H1 (cell line): ENCODE results near the gene BCAS3. TPM values are rescaled to one million over a fixed set of nuclear protein-coding genes. Genes with fewer than 3 reads are reported as not detected.

Source experiments
- CTCF ChIA-PET: fragments of 300-600 bp; sonication (Branson Sonifier 250); formaldehyde crosslinking; loops from one replicate; lab custom pipeline; 2021; ENCODE audit not compliant: partially characterized antibody; lab: Charles Lee
- POLR2A ChIA-PET: fragments of 300-600 bp; sonication (Branson Sonifier 250); formaldehyde crosslinking; loops from one replicate; lab custom pipeline; 2021; ENCODE audit warnings: inconsistent platforms; ENCODE audit not compliant: partially characterized antibody; lab: Charles Lee
- DNase-seq, 2 experiments: peaks; one replicate each; pipeline versions ENCODE4 v3.0.0 to v3.0.0-alpha.2; 2010 to 2022; ENCODE audit warnings: low spot score in 2 of 2, low read depth in 1 of 2, mixed read lengths in 1 of 2
- FAIRE-seq: peaks from 2 replicates; lab custom pipeline; 2011; peaks lifted over from hg19 to GRCh38; lab: Jason Lieb, UNC
- H2AFZ ChIP-seq: 2 replicates; pipeline ENCODE4 v1.8.1; 2012; ENCODE audit warnings: low read length, inconsistent platforms
- H2AK5ac ChIP-seq: 2 replicates; pipeline ENCODE4 v1.6.1; 2013; ENCODE audit warnings: low read depth, low read length
- H2BK120ac ChIP-seq: replicated peaks from 2 replicates; pipeline ENCODE3; 2013; ENCODE audit warnings: low read depth, low read length, inconsistent platforms
- H2BK12ac ChIP-seq: 2 replicates; pipeline ENCODE4 v1.6.1; 2013; ENCODE audit warnings: low read depth, low read length
- H2BK15ac ChIP-seq: 2 replicates; pipeline ENCODE4 v1.6.1; 2013; ENCODE audit warnings: low read length
- H2BK20ac ChIP-seq: 2 replicates; pipeline ENCODE4 v1.6.1; 2013; ENCODE audit warnings: low read length
- H2BK5ac ChIP-seq: 2 replicates; pipeline ENCODE4 v1.6.1; 2013; ENCODE audit warnings: low read depth, low read length
- H3K14ac ChIP-seq: 2 replicates; pipeline ENCODE4 v1.6.1; 2013; ENCODE audit warnings: inconsistent platforms; ENCODE audit not compliant: insufficient read length
- H3K18ac ChIP-seq: 2 replicates; pipeline ENCODE4 v1.6.1; 2013; ENCODE audit warnings: low read length; ENCODE audit errors: extremely low read depth
- H3K23ac ChIP-seq: 2 replicates; pipeline ENCODE4 v1.6.1; 2013; ENCODE audit warnings: inconsistent platforms; ENCODE audit not compliant: insufficient read length
- H3K23me2 ChIP-seq: 2 replicates; pipeline ENCODE4 v1.6.1; 2013; ENCODE audit warnings: low read depth, low read length
- H3K27ac ChIP-seq: 2 replicates; pipeline ENCODE4 v1.6.1; 2011; ENCODE audit warnings: low read depth, low read length, inconsistent platforms
- H3K27me3 ChIP-seq, 4 experiments: replicated peaks in 1 of 4; 1 replicate in 1 of 4; 2 replicates in 3 of 4; pipeline versions ENCODE4 v1.6.1 to v1.8.1; 2011 to 2013; ENCODE audit warnings: low read length in 3 of 4, mild to moderate bottlenecking in 3 of 4, inconsistent platforms in 2 of 4, mixed read lengths in 2 of 4, moderate library complexity in 1 of 4; ENCODE audit not compliant: control insufficient read depth in 3 of 4, insufficient read depth in 3 of 4; ENCODE audit errors: extremely low read depth in 1 of 4
- H3K36me3 ChIP-seq, 4 experiments: 2 replicates each; pipeline versions ENCODE4 v1.6.1 to v1.8.1; 2011 to 2013; ENCODE audit warnings: mild to moderate bottlenecking in 4 of 4, low read length in 3 of 4, moderate library complexity in 2 of 4, control low read depth in 1 of 4, inconsistent platforms in 1 of 4; ENCODE audit not compliant: insufficient read depth in 4 of 4, control insufficient read depth in 2 of 4
- H3K4ac ChIP-seq: replicated peaks from 2 replicates; pipeline ENCODE3; 2013; ENCODE audit warnings: low read length, low read depth, mixed read lengths, inconsistent platforms; ENCODE audit not compliant: insufficient read length
- H3K4me1 ChIP-seq, 4 experiments: replicated peaks in 1 of 4; 1 replicate in 1 of 4; 2 replicates in 3 of 4; pipeline versions ENCODE4 v1.6.1 to v1.8.1; 2011 to 2013; ENCODE audit warnings: low read length in 3 of 4, inconsistent platforms in 2 of 4, mixed read lengths in 1 of 4; ENCODE audit not compliant: insufficient read depth in 4 of 4, control insufficient read depth in 3 of 4
- H3K4me2 ChIP-seq, 2 experiments: 2 replicates each; pipeline versions ENCODE4 v1.6.1 to v1.8.1; 2011 to 2013; ENCODE audit warnings: low read depth in 2 of 2, low read length in 2 of 2, control low read depth in 1 of 2, inconsistent platforms in 1 of 2, mild to moderate bottlenecking in 1 of 2; ENCODE audit not compliant: insufficient read depth in 1 of 2
- H3K4me3 ChIP-seq, 4 experiments: fragments of 200-600, 300-600 bp in 1 of 4; sonication (generic), shearing (Covaris generic), sonication (Bioruptor Twin) in 1 of 4; 2 replicates each; pipeline versions ENCODE4 v1.5.1 to v1.8.1; 2011 to 2016; ENCODE audit warnings: low read length in 4 of 4, low read depth in 3 of 4, control low read depth in 2 of 4, inconsistent platforms in 2 of 4, mild to moderate bottlenecking in 2 of 4, mixed read lengths in 1 of 4, moderate library complexity in 1 of 4; ENCODE audit not compliant: insufficient read depth in 2 of 4; ENCODE audit errors: extremely low read depth in 1 of 4
- H3K56ac ChIP-seq: replicated peaks from 2 replicates; pipeline ENCODE3; 2013; ENCODE audit warnings: low read depth, mild to moderate bottlenecking, mixed read lengths, low read length, inconsistent platforms; ENCODE audit not compliant: insufficient read length
- H3K79me1 ChIP-seq: 2 replicates; pipeline ENCODE4 v1.6.1; 2013; ENCODE audit warnings: low read depth, low read length, control low read depth
- H3K79me2 ChIP-seq, 2 experiments: 2 replicates each; pipeline versions ENCODE4 v1.6.1 to v1.8.1; 2012 to 2013; ENCODE audit warnings: low read length in 2 of 2, mild to moderate bottlenecking in 2 of 2, inconsistent platforms in 1 of 2; ENCODE audit not compliant: insufficient read depth in 2 of 2, control insufficient read depth in 1 of 2
- H3K9ac ChIP-seq, 4 experiments: replicated peaks in 1 of 4; 1 replicate in 1 of 4; 2 replicates in 3 of 4; pipeline versions ENCODE4 v1.6.1 to v1.8.1; 2011 to 2013; ENCODE audit warnings: low read depth in 3 of 4, low read length in 3 of 4, control low read depth in 2 of 4, mild to moderate bottlenecking in 2 of 4, moderate library complexity in 2 of 4, inconsistent platforms in 1 of 4; ENCODE audit errors: extremely low read depth in 1 of 4
- H3K9me3 ChIP-seq, 2 experiments: 2 replicates each; pipeline versions ENCODE4 v1.6.1 to v1.8.1; 2012 to 2013; ENCODE audit warnings: mild to moderate bottlenecking in 2 of 2, moderate library complexity in 2 of 2, control low read depth in 1 of 2, inconsistent platforms in 1 of 2, low read depth in 1 of 2, low read length in 1 of 2, mixed read lengths in 1 of 2; ENCODE audit not compliant: insufficient read depth in 2 of 2
- H4K20me1 ChIP-seq, 2 experiments: replicated peaks in 1 of 2; 2 replicates each; pipeline versions ENCODE3 to v1.8.1; 2011 to 2013; ENCODE audit warnings: inconsistent platforms in 2 of 2, low read length in 2 of 2, mild to moderate bottlenecking in 1 of 2; ENCODE audit not compliant: insufficient read depth in 2 of 2, control insufficient read depth in 1 of 2
- H4K5ac ChIP-seq: 2 replicates; pipeline ENCODE4 v1.6.1; 2013; ENCODE audit warnings: low read length, low read depth, mixed read lengths, inconsistent platforms; ENCODE audit not compliant: insufficient read length
- H4K8ac ChIP-seq: 2 replicates; pipeline ENCODE4 v1.8.0; 2013; ENCODE audit warnings: mild to moderate bottlenecking, moderate library complexity, low read length, inconsistent platforms; ENCODE audit not compliant: insufficient read depth; ENCODE audit errors: extremely low read depth
- H4K91ac ChIP-seq: replicated peaks from 2 replicates; pipeline ENCODE3; 2013; ENCODE audit warnings: low read length, mixed read lengths, inconsistent platforms; ENCODE audit not compliant: insufficient read length
- BCL11A ChIP-seq, 2 experiments: IDR thresholded peaks; one replicate each; pipeline ENCODE4 v1.6.1; 2011; ENCODE audit warnings: low read depth in 2 of 2, low read length in 2 of 2, mild to moderate bottlenecking in 2 of 2
- NRF1 ChIP-seq: IDR thresholded peaks from 2 replicates; pipeline ENCODE4 v1.6.1; 2011; ENCODE audit warnings: mild to moderate bottlenecking, low read depth, low read length, improper control_type of control experiment
- YY1 ChIP-seq: IDR thresholded peaks from 2 replicates; pipeline ENCODE4 v1.6.1; 2011; ENCODE audit warnings: low read depth, mild to moderate bottlenecking, low read length
- WGBS, 2 experiments: shearing (Covaris generic) in 1 of 2; methylation state at CpG; one replicate each; pipeline versions ENCODE4 v1.1.6 to v1.1.7; 2013 to 2015; ENCODE audit warnings: low lambda C conversion rate in 2 of 2, mixed read lengths in 2 of 2, inconsistent platforms in 1 of 2, low coverage in 1 of 2, missing lambda C conversion rate in 1 of 2; ENCODE audit not compliant: insufficient replicate concordance in 2 of 2, insufficient coverage in 1 of 2, insufficient read length in 1 of 2; ENCODE audit errors: extremely low coverage in 1 of 2, missing lambda C conversion rate in 1 of 2; 5-methylcytosine and 5-hydroxymethylcytosine counted together
- polyA plus RNA-seq, 7 experiments: library from polyadenylated mRNA; depleted of rRNA in 3 of 7; stranded (reverse) in 5 of 7; unstranded in 2 of 7; fragments of >200 nt in 5 of 7; fragments of 200-250 nt in 2 of 7; gene quantifications; 1 replicate in 5 of 7; 2 replicates in 1 of 7; 4 replicates in 1 of 7; pipeline versions ENCODE4 v1.2.1 to v1.2.3, GENCODE V29; 2011 to 2013; ENCODE audit warnings: missing spikeins in 2 of 7, mixed read lengths in 2 of 7
- total RNA-seq: library from RNA; stranded (reverse); fragmentation: NEBNext Ultra II Directional; extraction: Animal tissue kit (Norgen Biotek cat#: 25700); gene quantifications from 2 replicates; pipeline ENCODE4 v1.2.1, GENCODE V29; 2021
- TF ChIP-seq, protein P1 (sequence below): IDR thresholded peaks from 2 replicates; pipeline ENCODE4 v1.6.1; 2011; ENCODE audit warnings: low read length, improper control_type of control experiment

BCAS3 gene
- total and polyA plus RNA-seq, 2 of the 8 experiments (the other 6 are each of a cell fraction or from before 2014, with no cell fraction given), result 9.9 to 13.3 TPM

DNA sequence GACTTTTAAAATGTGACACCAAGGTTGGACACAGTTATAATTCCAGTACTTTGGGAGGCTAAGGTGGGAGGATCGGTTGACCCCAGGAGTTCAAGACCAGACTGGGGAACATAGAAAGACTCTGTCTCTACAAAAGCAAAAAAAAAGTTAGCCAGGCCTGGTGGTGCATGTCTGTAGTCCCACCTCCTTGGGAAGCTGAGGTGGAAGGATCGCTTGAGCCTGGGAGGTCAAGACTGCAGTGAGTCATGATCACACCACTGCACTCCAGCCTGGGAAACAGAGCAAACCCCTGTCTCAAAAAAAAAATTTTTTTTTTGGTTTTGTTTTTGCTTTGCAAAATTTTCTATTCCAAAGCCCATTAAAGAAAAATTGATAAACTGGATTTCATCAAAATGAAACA, 281.4 kb downstream of the BCAS3 start:
- FAIRE-seq (no peak), DNase-seq (no peak)
- ChIA-PET POLR2A (no interaction called here), CTCF (no interaction called here)
- Histone ChIP-seq H3K14ac (no peak overlapping the region), H3K9me3 (no peaks in the 10 kb centered on the region), H3K4me1 (no peaks in the 10 kb centered on the region), H3K4me2 (no peak overlapping the region), H4K91ac (no peak overlapping the region), H3K18ac (no peak overlapping the region), H2BK20ac (no peak overlapping the region), H2BK12ac (no peak overlapping the region), H2AFZ (no peak overlapping the region), H2BK5ac (no peak overlapping the region), H2BK120ac (no peak overlapping the region), H2BK15ac (no peak overlapping the region), H3K23ac (no peak overlapping the region), H4K8ac (no peak overlapping the region), H3K27ac (no peak overlapping the region), H4K5ac (no peak overlapping the region), H3K23me2 (no peaks in the 10 kb centered on the region), H3K4me3 (no peak overlapping the region), H3K36me3 (peaks cover 0 to 6% (median 0%) of the 10 kb centered on the region in 4 experiments; a peak in 2 of 8 replicates), H4K20me1 (no peaks in the 10 kb centered on the region), H3K56ac (no peak overlapping the region), H3K27me3 (no peaks in the 10 kb centered on the region), H3K79me1 (no peaks in the 10 kb centered on the region), H3K4ac (no peak overlapping the region), H2AK5ac (no peak overlapping the region), H3K79me2 (no peaks in the 10 kb centered on the region), H3K9ac (no peak overlapping the region)
- WGBS, 2 experiments, result 92% methylated on average over 2 of the region's 2 CpGs; no CpG with 5 or more reads in 1 of the 2 experiments
- no peak for TF ChIP-seq BCL11A (IDR thresholded peaks at IDR 0.05; ENCODE audit: low read depth in 2 of 2, low read length in 2 of 2)
- TF ChIP-seq, protein P1, sequence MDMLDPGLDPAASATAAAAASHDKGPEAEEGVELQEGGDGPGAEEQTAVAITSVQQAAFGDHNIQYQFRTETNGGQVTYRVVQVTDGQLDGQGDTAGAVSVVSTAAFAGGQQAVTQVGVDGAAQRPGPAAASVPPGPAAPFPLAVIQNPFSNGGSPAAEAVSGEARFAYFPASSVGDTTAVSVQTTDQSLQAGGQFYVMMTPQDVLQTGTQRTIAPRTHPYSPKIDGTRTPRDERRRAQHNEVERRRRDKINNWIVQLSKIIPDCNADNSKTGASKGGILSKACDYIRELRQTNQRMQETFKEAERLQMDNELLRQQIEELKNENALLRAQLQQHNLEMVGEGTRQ, result no peak
- no peak for TF ChIP-seq YY1
- no peak for TF ChIP-seq NRF1
